Activated CD8-positive, alpha-beta memory T cell treated with anti-CD3 and anti-CD28 coated beads for 4 hours (primary cell): Measurements from ENCODE around the gene ATP9A.
"Not testable (repeated sequence)": the region's sequence is repeated elsewhere in the genome, so short reads cannot be mapped to it uniquely, and the experiment has no call there.

Experiments
- DNase-seq, 2 donors: peaks; one replicate each; pipeline ENCODE4 v3.0.0-alpha.2; 2020; ENCODE audit warnings: low read depth in 2 of 2

Gene ATP9A

DNA sequence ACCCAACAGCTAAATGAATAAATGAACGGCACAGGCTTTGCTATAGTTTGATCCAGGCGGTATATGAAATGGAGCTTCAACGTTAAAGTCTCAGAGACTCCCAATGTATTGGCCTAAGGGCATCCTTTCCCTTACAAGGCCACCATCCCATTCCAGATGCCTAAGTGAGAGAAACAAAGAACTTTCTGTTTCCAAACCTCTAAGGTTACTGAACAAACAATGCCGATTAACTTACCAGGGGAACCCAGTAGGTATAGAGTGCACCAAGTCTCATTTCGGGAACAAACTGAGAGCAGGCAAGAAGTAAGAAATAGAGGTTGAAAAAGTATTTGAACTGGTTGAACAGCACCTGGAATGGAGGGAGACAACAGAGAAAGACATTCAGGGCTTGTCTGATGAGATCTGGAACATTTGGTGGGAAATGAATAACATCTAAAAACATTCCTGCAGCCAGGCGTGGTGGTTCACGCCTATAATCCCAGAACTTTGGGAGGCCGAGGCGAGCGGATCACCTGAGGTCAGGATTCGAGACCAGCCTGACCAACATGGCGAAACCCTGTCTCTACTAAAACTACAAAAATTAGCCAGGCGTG is 42.5 kb downstream of the ATP9A start:
- DNase-seq, result no peak

DNA sequence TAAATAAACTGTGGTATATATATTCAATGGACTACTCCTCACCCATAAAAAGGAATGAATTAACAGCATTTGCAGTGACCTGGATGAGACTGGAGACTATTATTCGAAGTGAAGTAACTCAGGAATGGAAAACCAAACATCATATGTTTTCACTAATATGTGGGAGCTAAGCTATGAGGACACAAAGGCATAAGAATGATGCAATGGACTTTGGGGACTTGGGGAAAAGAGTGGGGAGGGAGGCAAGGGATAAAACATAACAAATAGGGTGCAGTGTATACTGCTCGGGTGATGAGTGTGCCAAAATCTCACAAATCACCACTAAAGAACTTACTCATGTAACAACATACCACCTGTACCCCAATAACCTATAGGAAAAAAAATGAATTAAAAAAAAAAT is 45.2 kb downstream of the ATP9A start:
- DNase-seq, result not testable (repeated sequence)

DNA sequence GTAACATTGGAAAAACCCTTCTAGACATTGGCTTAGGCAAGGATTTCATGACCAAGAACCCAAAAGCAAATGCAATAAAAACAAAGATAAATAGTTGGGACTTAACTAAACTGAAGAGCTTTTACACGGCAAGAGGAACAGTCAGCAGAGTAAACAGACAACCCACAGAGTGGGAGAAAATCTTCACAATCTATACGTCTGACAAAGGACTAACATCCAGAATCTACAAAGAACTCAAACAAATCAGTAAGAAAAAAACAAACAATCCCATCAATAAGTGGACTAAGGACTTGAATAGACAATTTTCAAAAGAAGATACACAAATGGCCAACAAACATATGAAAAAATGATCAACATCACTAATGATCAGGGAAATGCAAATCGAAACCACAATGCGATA is 45.9 kb downstream of the ATP9A start:
- not testable (repeated sequence) for DNase-seq

DNA sequence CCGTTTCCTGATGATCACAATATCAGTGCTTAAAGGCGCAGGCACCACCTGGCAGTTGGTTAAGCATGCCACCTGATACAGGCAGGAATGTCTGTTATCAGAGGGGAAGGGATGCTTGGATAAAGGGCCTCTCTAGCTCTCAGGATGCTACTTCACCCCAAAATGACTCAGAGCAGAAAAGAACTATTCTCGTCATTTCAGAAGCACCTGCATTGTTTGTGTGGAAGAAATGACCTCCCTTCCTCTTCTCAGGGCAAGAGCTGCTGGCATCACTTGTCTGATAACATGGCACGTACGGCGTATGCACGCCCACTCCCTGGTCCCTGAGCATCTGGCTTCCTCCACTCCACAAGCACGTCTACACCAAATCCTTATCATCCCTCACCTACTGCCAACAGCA is 47.3 kb downstream of the ATP9A start:
- no peak for DNase-seq

DNA sequence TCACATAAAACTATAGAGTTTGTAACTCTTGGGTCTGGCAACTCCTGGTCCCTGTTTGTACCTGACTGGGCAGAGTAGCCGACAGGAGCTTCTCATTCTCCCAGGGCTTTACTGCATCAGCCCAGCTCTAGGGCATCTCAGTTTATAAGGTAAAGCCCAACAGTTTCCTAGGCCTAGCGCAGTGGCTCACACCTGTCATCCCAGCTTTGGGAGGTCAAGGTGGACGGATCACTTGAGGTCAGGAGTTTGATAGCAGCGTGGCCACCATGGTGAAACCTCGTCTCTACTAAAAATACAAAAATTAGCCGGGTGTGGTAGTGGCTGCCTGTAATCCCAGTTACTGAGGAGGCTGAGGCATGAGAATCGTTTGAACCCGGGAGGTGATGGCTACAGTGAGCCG is 47.8 kb downstream of the ATP9A start:
- no peak for DNase-seq

DNA sequence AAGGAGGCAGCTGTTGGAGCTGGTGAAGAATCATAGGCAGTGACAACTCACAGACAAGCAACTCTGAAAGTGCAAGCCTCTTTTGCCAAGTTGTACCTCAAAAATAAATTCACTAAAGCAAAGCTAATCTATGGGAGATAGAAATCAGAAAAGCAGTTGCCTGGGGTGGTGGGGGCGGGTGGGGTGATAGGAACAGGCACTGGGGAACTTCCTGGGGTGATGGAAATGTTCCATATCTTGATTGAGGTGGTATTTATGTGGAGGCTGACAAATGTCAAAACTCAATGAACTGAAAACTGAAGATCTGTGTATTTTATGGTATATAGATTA is 52.4 kb downstream of the ATP9A start:
- DNase-seq, result no peak

DNA sequence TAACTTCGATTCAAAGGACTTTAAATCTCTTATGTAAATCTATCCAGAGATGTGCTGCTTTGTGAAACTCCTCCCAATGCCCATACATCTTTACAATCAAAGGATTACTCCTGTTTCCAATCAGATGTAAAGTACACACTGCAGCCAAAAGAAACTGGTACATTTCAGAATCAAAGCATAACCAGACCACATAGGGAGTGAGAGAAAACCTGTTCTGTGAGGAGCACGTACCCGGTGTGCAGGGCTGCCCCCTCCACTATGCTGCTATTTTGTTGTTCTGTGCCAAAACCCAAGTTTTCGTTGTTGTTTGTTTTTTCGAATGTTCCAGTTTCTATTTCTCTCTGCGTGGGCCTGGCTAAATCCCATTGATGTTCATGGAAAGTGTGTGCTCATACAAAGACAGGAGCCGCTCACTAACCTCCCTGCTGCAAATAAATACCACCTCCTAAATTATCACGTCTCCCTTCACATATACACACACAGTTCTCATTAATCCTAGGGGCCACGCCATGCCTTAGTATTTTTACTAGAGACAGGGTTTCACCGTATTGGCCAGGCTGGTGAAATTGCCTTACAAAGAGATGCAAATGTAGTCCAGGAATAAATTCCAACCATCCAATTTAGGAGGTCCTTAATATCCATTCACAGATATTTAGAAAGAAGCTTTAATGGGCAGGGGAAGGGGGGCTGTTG is 52.9 kb downstream of the ATP9A start:
- DNase-seq, result no peak

DNA sequence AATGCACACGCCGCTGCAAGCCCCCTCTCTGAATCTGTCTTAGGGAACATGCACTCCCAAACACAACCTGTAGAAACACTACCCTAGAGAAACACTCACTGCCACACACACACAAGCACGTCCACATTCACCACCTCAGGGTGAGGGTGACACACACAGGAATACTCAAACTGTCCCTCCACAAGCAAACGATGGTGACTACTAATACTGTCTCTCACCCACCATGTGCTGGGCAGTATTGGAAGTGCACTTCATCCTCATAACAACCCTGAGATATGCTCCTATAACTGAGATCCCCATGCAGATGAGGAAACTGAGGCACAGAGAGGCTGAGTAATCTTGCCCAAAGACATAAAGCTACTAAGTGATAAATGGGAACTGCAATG is 55.0 kb downstream of the ATP9A start:
- DNase-seq, result no peak

DNA sequence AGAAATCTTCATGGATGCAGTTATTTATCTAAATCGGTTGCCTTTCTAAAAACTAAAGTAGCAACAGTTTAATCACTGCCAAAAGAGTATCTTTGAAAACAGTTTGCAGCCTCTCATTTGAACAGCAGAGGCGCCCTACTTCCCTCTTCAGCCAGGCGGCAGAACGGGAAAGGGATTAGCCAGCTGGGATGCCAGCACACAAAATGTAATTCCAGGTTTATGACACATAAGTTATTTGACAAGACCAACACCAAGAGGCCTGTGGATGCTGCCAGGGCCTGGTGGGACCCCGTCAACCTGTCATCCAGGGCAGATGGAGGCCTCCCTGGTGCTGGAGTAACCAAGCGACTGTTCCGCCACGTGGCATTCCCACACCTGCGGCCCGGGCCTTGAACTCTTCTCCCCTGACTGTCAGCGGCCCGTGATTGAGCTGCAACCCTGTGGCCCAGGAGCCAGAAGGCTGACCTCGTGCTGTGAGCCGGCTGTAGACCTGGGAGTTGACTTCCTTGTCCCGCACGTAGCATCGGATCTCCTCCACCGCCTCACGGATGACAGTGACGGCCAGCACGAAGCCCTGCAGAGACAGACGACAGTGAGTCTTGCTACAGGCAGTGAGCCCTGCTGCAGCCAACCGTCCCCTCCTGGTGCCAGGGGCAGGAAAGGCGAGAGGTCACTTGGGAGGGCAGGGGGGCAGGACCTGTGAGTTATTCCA is 55.5 kb downstream of the ATP9A start:
- no peak for DNase-seq

DNA sequence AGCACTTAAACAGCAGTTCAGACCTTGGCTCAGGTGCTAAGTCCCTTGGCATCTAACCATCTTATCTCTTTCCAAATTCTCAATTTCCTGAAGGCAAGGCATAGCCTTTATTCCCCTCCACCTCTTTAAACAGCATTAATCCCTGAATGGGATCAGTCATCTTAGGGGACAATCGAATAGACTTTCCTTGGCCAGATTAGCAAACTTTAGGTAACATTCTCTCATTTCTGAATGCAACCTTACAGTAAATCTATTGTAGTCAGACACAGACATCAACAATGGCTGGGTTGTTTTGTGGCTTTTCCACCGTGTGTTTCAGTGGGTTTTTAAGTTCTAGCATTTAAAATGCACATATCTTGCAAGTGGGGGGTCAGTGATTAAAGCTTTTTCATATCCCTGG is 56.8 kb downstream of the ATP9A start:
- no peak for DNase-seq

DNA sequence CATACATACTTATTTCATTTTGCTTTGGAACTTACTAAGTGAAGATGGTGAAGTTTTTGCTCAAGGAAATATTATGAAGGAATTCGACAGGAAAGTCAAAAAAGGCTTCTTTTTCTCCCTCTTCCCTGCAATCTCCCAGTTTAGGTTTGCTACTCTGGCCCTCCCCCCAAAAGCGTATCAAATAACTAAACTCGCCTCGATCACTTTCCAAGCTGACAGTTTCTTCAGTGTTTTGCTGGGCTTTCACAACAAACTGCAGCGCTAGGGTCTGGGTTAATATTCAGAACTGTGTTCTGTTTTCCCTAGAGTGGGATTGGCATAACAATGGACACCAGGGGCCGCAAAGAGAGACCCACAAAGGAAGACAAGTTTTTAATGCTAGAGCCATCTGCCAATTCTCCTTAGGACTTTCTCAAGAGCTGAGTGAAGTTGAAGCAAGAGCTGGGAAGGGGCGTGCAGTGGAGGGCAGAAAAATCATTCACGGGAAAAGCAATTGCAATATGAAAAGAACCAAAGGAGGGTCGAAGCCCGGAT is 57.8 kb downstream of the ATP9A start:
- no peak for DNase-seq

DNA sequence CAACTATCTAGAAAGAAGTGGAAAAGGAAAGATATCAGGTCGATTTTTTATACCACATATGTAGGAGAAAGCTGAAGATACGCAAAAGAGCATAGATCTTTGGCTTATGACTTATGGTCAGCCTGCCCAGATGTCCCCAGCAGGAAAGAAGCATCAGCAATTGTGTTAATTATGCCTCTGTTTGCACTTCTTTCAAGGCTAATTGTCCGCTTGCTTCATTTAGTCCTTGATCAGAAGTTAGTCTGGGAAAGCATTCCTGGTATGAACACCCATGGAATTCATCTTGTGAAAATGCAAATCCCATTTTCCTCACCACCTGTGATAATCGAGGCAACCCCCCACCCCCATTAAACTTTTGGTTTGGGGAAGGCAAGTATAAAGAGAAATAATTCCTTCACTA is 62.8 kb downstream of the ATP9A start:
- no peak for DNase-seq

DNA sequence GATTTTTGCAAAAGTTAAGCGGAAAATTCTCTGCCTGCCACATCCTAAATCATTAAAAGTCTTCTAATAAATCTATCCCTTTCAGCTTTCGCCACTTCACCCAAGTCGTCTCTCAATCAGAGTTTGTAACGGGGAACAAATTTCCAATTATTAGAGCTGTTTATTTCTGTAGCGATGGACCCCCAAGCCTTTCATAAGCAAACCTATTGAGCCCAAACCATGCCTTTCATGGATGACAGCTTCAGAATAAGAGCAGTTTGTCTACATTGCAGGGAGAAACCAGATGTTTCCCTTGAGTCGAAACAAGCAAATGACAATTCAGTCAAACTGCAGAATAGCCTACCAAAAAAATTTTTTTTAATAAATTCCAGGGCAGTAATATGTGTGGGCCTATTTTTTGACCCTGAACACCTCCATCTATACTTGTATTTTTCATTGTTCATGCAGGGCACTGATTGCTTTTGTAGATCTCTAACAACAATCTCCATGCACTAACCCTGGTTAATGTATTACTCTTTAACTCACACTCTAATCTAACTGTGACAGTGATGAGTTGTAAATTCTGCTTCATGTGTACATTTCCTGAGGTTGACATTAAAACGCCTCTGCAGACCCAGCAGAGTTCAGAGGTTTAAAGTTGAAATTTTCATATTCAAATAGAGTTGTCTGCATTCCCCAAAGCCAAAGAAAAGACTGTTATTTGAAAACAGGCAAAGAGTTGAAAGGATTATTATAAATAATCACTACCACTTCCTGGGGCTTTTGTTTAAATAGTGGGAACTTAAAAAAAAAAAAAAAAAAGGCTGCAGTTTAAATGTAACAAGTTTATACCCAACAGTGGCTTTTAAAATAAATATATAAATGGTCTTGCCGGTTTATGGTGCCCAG is 64.5 kb downstream of the ATP9A start:
- DNase-seq, result no peak

DNA sequence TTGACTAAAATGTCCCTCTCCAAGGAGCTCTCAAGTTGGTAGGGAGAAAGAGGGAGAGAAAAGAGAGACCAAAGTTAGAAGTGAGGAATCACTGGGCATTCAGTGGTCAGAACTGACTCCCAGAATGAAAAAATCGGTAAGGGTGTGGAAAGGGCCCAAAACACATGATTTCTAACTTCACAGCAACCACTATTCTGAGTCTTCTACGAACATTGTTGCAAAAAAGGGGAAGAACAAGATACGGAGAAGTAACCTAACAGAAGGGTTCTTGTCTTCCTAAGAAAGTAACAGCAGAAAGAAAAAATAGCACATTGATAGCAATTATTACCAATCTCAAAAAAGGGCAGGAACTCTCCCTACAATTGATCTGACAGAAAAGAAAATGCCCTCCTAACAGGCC is 65.6 kb downstream of the ATP9A start:
- DNase-seq, result no peak

DNA sequence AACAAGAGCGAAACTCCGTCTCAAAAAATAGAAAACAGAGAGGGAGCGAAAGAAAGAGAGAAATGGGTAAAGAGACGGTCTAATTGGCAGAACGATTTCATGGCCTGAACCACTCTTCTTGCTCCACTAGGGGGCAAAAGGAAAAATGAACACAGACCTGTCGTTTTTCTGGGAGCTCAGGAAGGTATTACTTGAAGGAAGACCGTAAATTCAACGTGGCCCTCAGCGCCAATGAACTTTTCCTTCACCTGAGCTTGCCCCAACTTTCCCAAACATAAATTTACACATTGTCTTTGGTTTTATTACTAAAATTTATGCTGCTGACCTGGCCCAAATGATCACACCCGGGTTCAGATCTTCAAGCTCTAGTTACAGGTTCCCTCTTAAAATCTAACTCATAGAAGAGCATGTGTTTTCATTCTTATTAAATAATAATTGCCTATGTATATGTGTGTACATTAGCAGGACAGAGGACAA is 67.3 kb downstream of the ATP9A start:
- DNase-seq, result no peak

DNA sequence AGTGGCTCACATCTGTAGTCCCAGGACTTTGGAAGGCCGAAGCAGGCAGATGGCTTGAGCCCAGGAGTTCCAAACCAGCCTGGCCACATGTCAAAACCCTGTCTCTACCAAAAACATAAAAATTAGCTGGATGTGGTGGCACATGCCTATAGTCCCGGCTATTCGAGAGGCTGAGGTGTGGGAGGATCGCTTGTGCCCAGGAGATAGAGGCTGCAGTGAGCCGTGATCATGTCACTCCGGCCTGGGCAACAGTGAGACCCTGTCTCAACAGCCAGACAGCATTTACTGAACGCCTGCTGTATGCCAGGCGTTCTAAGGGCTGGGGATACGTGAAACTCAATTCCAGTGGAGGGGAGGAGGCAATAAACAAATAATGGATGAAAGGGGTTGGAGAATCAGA is 69.9 kb downstream of the ATP9A start:
- no peak for DNase-seq

DNA sequence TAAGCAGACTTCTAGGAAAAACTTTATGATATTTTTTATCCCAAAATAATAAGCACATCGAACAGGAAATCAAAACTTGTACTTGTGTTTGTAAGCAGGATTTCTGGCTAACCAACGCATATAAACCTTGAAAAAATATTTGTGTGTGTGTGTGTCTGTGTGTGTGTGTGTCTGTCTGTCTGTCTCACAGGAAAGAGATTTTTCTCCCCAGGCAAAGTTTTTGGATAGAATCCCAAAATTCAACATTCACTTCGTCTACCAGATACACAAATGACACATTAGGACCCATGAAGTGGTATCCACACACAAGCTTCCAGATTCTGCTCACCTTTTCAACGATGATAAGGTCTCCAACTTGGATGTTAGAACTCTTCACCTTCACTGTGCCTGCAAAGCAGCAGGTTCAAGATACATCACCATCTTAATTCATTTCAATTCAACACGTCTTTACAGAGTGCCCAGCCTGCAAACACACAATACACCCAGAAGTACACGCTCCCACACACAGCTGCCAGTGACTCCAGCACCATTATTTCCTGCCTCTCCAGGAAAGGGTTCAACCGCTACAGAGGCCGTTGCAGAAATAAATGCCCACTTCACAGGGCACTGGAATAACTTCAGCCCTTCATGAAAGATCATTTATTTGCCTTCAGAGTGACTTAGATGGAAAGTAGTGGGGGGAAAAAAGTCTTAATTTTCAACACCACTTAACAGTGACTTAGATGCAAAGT is 70.9 kb downstream of the ATP9A start:
- no peak for DNase-seq

DNA sequence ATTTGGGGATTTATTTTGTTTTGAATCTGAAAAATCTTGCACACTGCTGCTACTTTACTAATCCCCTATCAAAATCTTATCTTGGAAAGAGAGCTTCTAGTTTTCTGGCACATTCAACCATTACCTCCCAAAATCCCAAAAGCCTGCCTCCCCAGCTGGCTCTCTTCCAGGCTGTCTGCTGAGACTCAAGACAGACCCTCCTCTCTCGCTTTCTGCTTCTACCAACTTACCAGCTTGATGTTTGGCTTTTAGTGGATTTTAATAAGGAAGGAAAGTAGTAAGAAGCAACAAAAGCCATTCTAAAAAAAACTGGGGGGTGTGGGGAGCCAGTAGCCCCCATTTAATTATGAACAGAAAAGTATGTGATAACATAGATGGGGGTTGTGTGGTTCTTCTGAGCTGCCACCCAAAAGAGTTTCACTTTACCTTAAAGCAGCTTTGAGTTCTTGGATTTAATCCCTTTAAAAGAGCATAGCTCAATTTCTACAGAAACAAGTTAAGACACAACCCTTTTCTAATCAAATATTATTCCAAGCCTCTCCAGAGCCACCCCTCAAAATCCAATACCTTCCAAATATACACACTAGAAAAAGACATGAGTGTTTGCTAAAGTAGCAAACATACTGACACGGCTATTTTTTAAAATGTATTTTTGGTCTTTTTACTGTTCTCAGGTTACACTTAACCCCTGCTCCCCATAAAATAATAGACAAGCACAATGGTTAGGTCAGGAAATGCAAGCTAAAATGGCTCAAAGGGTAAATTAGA is 71.7 kb downstream of the ATP9A start:
- no peak for DNase-seq

DNA sequence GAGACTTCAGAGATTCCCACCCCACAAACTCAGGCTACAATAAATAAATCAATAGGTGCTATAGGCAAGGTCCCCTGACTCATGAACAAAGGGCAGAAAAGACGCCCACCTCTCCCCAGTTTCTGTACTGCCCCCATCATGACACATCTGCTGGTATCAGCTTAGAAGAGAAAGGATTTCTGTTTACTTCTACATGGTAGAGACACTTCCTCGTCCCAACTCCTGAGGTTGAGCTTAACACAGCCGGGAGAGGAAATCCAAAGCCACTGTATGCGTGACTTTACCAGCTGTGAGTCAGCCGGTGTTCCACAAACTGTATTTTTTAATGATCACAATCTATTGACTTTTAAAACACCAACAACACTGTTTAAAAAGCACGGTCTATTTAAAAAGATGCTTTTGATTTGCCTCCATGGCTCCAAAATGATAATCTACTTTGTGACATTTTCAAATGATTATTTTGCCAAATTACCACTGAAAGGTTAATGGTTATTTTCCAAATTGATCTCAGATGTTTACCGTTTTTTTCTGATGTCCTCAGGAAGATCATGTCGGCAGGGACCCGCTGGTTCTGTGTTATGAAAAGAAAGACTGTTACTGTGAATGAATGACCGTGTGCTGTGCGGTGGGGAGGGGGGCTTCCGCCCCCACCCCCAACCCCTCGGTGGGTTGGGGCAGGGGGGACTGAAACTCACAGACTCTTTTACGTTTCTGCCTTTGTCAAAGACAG is 72.5 kb downstream of the ATP9A start:
- DNase-seq, result no peak
